Activated naive CD8-positive, alpha-beta T cell (primary cell): ENCODE results near the gene OR52L1.
"Not testable (repeated sequence)": the region's sequence is repeated elsewhere in the genome, so short reads cannot be mapped to it uniquely, and the experiment has no call there.

ENCODE experiments used
- H3K27ac Mint-ChIP-seq: one replicate; pipeline ENCODE4 v1.8.0; 2021; ENCODE audit warnings: mixed read lengths
- H3K27me3 Mint-ChIP-seq: one replicate; pipeline ENCODE4 v1.8.0; 2021; ENCODE audit warnings: mixed read lengths
- H3K36me3 Mint-ChIP-seq: one replicate; pipeline ENCODE4 v1.8.0; 2021; ENCODE audit warnings: mixed read lengths
- H3K4me1 Mint-ChIP-seq: one replicate; pipeline ENCODE4 v1.8.0; 2021; ENCODE audit warnings: low read depth, mixed read lengths
- H3K4me3 Mint-ChIP-seq: one replicate; pipeline ENCODE4 v1.8.0; 2021; ENCODE audit warnings: mild to moderate bottlenecking, mixed read lengths
- H3K9me3 Mint-ChIP-seq: one replicate; pipeline ENCODE4 v1.8.0; 2021; ENCODE audit warnings: low read depth, mixed read lengths

OR52L1 gene

GRCh38 chr11:5973530-5973929 is 13.3 kb downstream of the OR52L1 start:
- Mint-ChIP-seq H3K4me1 (no peaks in the 10 kb centered on the region), H3K27me3 (peaks cover 10% of the 10 kb centered on the region), H3K36me3 (no peaks in the 10 kb centered on the region), H3K27ac (no peak overlapping the region), H3K9me3 (peaks cover 6% of the 10 kb centered on the region), H3K4me3 (no peak overlapping the region)

DNA sequence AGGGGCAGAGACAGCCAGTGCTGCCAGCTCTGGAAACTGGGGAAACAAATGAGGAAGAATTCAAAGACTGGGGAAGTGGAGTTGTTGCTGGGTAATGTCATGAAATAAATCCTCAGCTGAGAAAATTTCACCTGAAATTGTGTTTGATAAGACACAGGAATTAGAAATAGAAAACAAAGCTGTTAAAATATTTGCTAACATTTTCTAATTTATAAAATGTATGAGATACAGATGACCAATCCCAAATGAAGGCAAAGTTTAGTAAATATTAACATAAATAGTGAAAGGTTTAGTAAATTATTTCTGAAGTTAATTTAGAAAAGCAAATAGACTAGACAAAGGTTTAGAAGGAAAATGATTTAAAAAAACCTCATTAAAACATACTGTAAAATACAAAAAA is 18.4 kb downstream of the OR52L1 start, which contains the start of gene OR56A5:
Gene OR56A5 (minus strand): TSS at position 101 of the 400 bp plus-strand sequence. CDS start 0 bp downstream, at position 101.
- peaks cover 4% of the 10 kb centered on the region for H3K9me3 Mint-ChIP-seq
- no peak within 1 kb of the TSS for H3K27ac Mint-ChIP-seq
- peaks cover 21% of the 10 kb centered on the region for H3K27me3 Mint-ChIP-seq
- no peaks in the 10 kb centered on the region for H3K36me3 Mint-ChIP-seq
- no peak within 1 kb of the TSS for H3K4me3 Mint-ChIP-seq
- H3K4me1 Mint-ChIP-seq, result no peaks in the 10 kb centered on the region

GRCh38 chr11:5967708-5968107 is 19.1 kb downstream of the OR52L1 start:
- peaks cover 21% of the 10 kb centered on the region for H3K27me3 Mint-ChIP-seq

DNA sequence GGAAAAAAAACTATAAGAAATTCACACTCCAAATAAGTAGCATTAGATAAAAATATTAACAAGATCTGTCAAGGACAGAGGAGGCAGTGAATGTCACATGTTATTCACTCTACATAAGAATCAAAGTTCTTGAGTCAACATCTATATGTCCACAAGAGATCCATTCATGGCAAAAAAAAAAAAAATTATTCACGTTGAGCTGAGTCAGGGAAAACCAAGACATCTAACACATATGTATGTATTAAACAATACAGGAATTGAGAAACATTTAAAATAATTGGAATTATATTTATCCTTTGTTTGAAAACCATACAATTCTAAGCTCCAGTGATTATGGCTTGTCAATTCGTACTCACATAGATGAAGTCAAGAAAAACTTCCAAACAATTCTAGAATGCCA is 19.8 kb downstream of the OR52L1 start:
- H3K4me1 Mint-ChIP-seq, result no peaks in the 10 kb centered on the region
- peaks cover 13% of the 10 kb centered on the region for H3K9me3 Mint-ChIP-seq
- H3K36me3 Mint-ChIP-seq, result no peaks in the 10 kb centered on the region
- H3K27ac Mint-ChIP-seq, result no peak overlapping the region
- peaks cover 21% of the 10 kb centered on the region for H3K27me3 Mint-ChIP-seq
- H3K4me3 Mint-ChIP-seq, result no peak overlapping the region

More at GRCh38 chr11:5967708-5968107, 19.1 kb downstream of the OR52L1 start:
- Mint-ChIP-seq H3K27ac (no peak overlapping the region), H3K36me3 (no peaks in the 10 kb centered on the region), H3K4me1 (no peaks in the 10 kb centered on the region), H3K4me3 (no peak overlapping the region), H3K9me3 (peaks cover 10% of the 10 kb centered on the region)

GRCh38 chr11:5960704-5961320 is 26.0 kb downstream of the OR52L1 start:
- H3K4me3 Mint-ChIP-seq, H3K36me3 Mint-ChIP-seq, H3K27ac Mint-ChIP-seq, H3K27me3 Mint-ChIP-seq, H3K4me1 Mint-ChIP-seq: not testable (repeated sequence)
- H3K9me3 Mint-ChIP-seq, result peaks cover 20% of the 10 kb centered on the region

- no peaks in the 10 kb centered on the region for H3K36me3 Mint-ChIP-seq
- peaks cover 6% of the 10 kb centered on the region for H3K27me3 Mint-ChIP-seq
- no peak overlapping the region for H3K27ac Mint-ChIP-seq
- no peaks in the 10 kb centered on the region for H3K4me1 Mint-ChIP-seq
- peaks cover 6% of the 10 kb centered on the region for H3K9me3 Mint-ChIP-seq
- H3K4me3 Mint-ChIP-seq, result no peak overlapping the region
Observed at GRCh38 chr11:5955586-5955985, 31.2 kb downstream of the OR52L1 start.

DNA sequence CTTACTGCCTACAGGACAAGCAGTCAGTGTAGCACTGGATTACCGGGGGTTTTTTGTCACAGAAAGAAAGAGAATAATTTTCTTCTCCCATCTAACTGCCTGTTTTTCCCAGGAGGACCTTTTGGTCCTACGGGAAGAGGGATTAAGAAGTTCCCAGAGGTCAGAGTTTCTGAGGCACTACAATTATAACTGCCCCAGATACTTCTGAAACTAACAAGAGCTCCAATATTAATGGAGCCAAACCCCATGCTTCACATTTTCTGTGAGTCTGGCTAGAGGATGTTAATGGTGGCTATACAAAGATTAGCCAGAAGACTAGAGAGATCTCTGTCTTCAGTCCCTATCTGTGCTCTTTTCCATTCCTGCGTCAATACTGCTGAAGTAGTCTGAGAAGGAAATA is 44.8 kb downstream of the OR52L1 start, which contains the start of gene OR56A3:
Gene OR56A3 (plus strand): TSS at position 301 of the 400 bp plus-strand sequence. CDS start 5,096 bp downstream, outside the sequence.
- H3K4me3 Mint-ChIP-seq, result no peak within 1 kb of the TSS
- H3K36me3 Mint-ChIP-seq, result no peaks in the 10 kb centered on the region
- peaks cover 7% of the 10 kb centered on the region for H3K27me3 Mint-ChIP-seq
- no peaks in the 10 kb centered on the region for H3K9me3 Mint-ChIP-seq
- no peaks in the 10 kb centered on the region for H3K4me1 Mint-ChIP-seq
- no peak within 1 kb of the TSS for H3K27ac Mint-ChIP-seq

DNA sequence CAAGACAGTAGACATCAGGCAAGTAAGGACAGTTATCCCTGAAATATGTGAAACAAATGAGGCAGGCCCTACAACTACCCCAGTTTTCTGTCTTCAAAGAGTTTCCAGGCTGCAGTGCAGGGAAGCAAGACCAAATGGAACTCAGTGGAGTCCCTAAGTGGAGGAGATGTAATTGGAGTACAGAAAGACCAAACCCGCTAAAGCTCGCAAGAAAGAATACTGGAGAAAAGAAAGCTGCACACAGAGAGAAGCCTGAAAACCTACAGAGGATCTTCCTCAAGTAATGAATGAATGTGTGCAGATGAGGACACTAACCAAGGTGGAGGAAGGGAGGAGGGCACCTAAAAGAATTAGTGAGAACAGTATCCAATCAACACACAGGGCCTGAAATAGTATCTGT is 46.0 kb downstream of the OR52L1 start:
- Mint-ChIP-seq H3K9me3 (no peaks in the 10 kb centered on the region), H3K4me3 (no peak overlapping the region)

GRCh38 chr11:5938603-5938965 is 48.2 kb downstream of the OR52L1 start:
- Mint-ChIP-seq H3K36me3 (no peaks in the 10 kb centered on the region), H3K27me3 (peaks cover 4% of the 10 kb centered on the region), H3K4me3 (no peak overlapping the region), H3K4me1 (no peaks in the 10 kb centered on the region), H3K27ac (no peak overlapping the region), H3K9me3 (no peaks in the 10 kb centered on the region)

More for the DNA sequence above, 46.0 kb downstream of the OR52L1 start:
- Mint-ChIP-seq H3K4me1 (no peaks in the 10 kb centered on the region), H3K36me3 (no peaks in the 10 kb centered on the region), H3K27me3 (peaks cover 7% of the 10 kb centered on the region), H3K27ac (no peak overlapping the region)

DNA sequence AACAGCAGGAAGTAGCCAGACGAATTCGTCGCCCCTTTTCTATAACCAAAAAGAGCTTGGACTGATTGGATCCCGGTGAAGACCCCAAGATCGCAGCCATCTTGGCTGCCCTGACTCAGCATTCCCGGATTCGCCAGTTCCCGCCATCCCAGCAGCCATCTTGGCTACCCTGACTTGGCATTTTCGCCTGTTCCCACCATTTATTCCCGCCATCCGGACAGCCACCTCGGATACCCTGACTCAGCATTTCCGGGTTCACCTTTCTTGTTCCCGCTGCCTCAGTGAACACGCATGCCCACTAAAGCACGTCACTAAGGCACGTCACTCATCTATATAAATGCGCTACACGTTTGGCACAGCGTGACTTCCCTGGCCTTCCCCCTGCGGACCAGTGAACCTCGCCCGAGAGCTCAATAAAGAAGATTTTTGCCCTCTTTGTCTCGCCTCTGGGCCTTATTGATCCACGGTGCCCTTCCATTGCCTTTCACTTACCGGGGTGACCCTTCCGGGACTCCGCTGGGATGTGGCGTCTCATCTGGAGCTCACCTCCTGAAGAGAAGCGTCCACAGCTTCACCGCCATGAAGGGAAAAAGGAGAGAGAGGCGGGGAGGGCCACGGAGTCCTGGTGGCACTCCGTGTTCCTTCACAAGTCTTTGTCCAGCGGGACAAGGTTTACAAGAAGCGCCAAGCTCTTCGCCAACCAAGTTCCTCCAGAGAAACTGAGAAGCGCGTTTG is 48.8 kb downstream of the OR52L1 start:
- Mint-ChIP-seq H3K27ac (no peak overlapping the region), H3K27me3 (peaks cover 1% of the 10 kb centered on the region), H3K4me3 (no peak overlapping the region), H3K9me3 (no peaks in the 10 kb centered on the region), H3K4me1 (no peaks in the 10 kb centered on the region), H3K36me3 (no peaks in the 10 kb centered on the region)
